Neuronal stem cell (in vitro differentiated cells): ENCODE results near the gene NT5E.

ENCODE experiments used
- DNase-seq: peaks from one replicate; pipeline ENCODE4 v3.0.0-alpha.2; 2013; ENCODE audit warnings: low spot score
- H2AFZ ChIP-seq: one replicate; pipeline ENCODE4 v1.6.1; 2013; ENCODE audit warnings: mild to moderate bottlenecking, low read length, inconsistent platforms
- H2AK5ac ChIP-seq: 2 replicates; pipeline ENCODE4 v1.6.1; 2013; ENCODE audit warnings: low read depth, mild to moderate bottlenecking, inconsistent platforms, low read length, moderate library complexity, mixed read lengths
- H2BK120ac ChIP-seq: 2 replicates; pipeline ENCODE4 v1.6.1; 2013; ENCODE audit warnings: low read depth, mild to moderate bottlenecking, inconsistent platforms, low read length, moderate library complexity, mixed read lengths
- H2BK12ac ChIP-seq: one replicate; pipeline ENCODE4 v1.6.1; 2013; ENCODE audit warnings: low read length, inconsistent platforms
- H2BK15ac ChIP-seq: 2 replicates; pipeline ENCODE4 v1.6.1; 2013; ENCODE audit warnings: mild to moderate bottlenecking, low read length, inconsistent platforms, mixed read lengths
- H2BK5ac ChIP-seq: one replicate; pipeline ENCODE4 v1.6.1; 2013; ENCODE audit warnings: inconsistent platforms, mild to moderate bottlenecking, low read length, moderate library complexity
- H3K14ac ChIP-seq: one replicate; pipeline ENCODE4 v1.6.1; 2013; ENCODE audit warnings: low read length, inconsistent platforms
- H3K18ac ChIP-seq: 2 replicates; pipeline ENCODE4 v1.6.1; 2013; ENCODE audit warnings: low read length, inconsistent platforms
- H3K23ac ChIP-seq: 2 replicates; pipeline ENCODE4 v1.6.1; 2013; ENCODE audit warnings: low read depth, mild to moderate bottlenecking, mixed read lengths, low read length, inconsistent platforms; ENCODE audit not compliant: poor library complexity
- H3K27ac ChIP-seq: replicated peaks from 3 replicates; pipeline ENCODE4 v1.5.1; 2013; ENCODE audit warnings: low read length, inconsistent platforms
- H3K27me3 ChIP-seq, 3 experiments: 2 replicates each; pipeline ENCODE4 v1.6.1; 2013; ENCODE audit warnings: low read length in 3 of 3, mild to moderate bottlenecking in 2 of 3, inconsistent platforms in 1 of 3, low read depth in 1 of 3, mixed read lengths in 1 of 3, moderate library complexity in 1 of 3; ENCODE audit not compliant: control insufficient read depth in 3 of 3, insufficient read depth in 3 of 3
- H3K36me3 ChIP-seq, 2 donors: replicated peaks in 1 of 2; 2 replicates each; pipeline ENCODE4 v1.6.1; 2013; ENCODE audit warnings: low read length in 2 of 2; ENCODE audit not compliant: control insufficient read depth in 2 of 2, insufficient read depth in 2 of 2
- H3K4ac ChIP-seq: 2 replicates; pipeline ENCODE4 v1.6.1; 2013; ENCODE audit warnings: inconsistent platforms, mild to moderate bottlenecking, low read length, moderate library complexity
- H3K4me1 ChIP-seq, 2 donors: 1 replicate in 1 of 2; 2 replicates in 1 of 2; pipeline ENCODE4 v1.6.1; 2013; ENCODE audit warnings: low read length in 2 of 2, low read depth in 1 of 2; ENCODE audit not compliant: control insufficient read depth in 2 of 2, insufficient read depth in 1 of 2
- H3K4me2 ChIP-seq: one replicate; pipeline ENCODE4 v1.6.1; 2013; ENCODE audit warnings: mild to moderate bottlenecking, low read length, inconsistent platforms; ENCODE audit not compliant: insufficient read depth, poor library complexity, severe bottlenecking
- H3K4me3 ChIP-seq, 2 donors: 2 replicates each; pipeline ENCODE4 v1.5.1; 2013; ENCODE audit warnings: low read length in 2 of 2, mild to moderate bottlenecking in 2 of 2, inconsistent platforms in 1 of 2, moderate library complexity in 1 of 2
- H3K79me1 ChIP-seq: one replicate; pipeline ENCODE4 v1.6.1; 2013; ENCODE audit warnings: low read depth, mild to moderate bottlenecking, inconsistent platforms, low read length, moderate library complexity
- H3K9ac ChIP-seq: one replicate; pipeline ENCODE4 v1.6.1; 2013; ENCODE audit warnings: mild to moderate bottlenecking, low read depth, low read length, inconsistent platforms; ENCODE audit not compliant: poor library complexity
- H3K9me3 ChIP-seq, 2 donors: replicated peaks in 1 of 2; 2 replicates each; pipeline versions ENCODE3 to v1.6.1; 2013; ENCODE audit warnings: low read length in 2 of 2, mild to moderate bottlenecking in 2 of 2, inconsistent platforms in 1 of 2, low read depth in 1 of 2, mixed read lengths in 1 of 2, moderate library complexity in 1 of 2; ENCODE audit not compliant: control insufficient read depth in 2 of 2, insufficient read depth in 1 of 2
- H4K8ac ChIP-seq: one replicate; pipeline ENCODE4 v1.6.1; 2013; ENCODE audit warnings: low read depth, mild to moderate bottlenecking, inconsistent platforms, low read length, moderate library complexity
- H4K91ac ChIP-seq: one replicate; pipeline ENCODE4 v1.6.1; 2013; ENCODE audit warnings: low read length, low read depth, mild to moderate bottlenecking, inconsistent platforms; ENCODE audit not compliant: poor library complexity
- WGBS, 2 donors: extraction: QIAGEN DNeasy Blood & Tissue Kit; methylation state at CpG; one replicate each; pipeline ENCODE4 v1.1.7; 2013; ENCODE audit warnings: missing lambda C conversion rate in 2 of 2, mixed read lengths in 1 of 2; ENCODE audit not compliant: insufficient read length in 2 of 2, insufficient replicate concordance in 1 of 2; ENCODE audit errors: extremely low coverage in 2 of 2; 5-methylcytosine and 5-hydroxymethylcytosine counted together

Gene NT5E

GRCh38 chr6:85484948-85485347, 35.1 kb downstream of the NT5E start:
- H4K91ac ChIP-seq = no peak overlapping the region
- no peak overlapping the region for H3K18ac ChIP-seq
- no peak overlapping the region for H2BK12ac ChIP-seq
- no peaks in the 10 kb centered on the region for H3K9me3 ChIP-seq
- no peak overlapping the region for H3K9ac ChIP-seq
- H2AK5ac ChIP-seq = no peak overlapping the region
- no CpG with 5 or more reads among the region's 5 CpGs for WGBS, 2 donors
- H3K27ac ChIP-seq = no peak overlapping the region
- no peak overlapping the region for H2BK5ac ChIP-seq
- no peak overlapping the region for H3K4ac ChIP-seq
- no peak overlapping the region for H2BK120ac ChIP-seq
- H2BK15ac ChIP-seq = no peak overlapping the region
- H3K4me3 ChIP-seq = no peak overlapping the region
- DNase-seq = no peak
- H3K36me3 ChIP-seq = no peaks in the 10 kb centered on the region
- H2AFZ ChIP-seq = no peak overlapping the region
- H4K8ac ChIP-seq = no peak overlapping the region
- no peaks in the 10 kb centered on the region for H3K27me3 ChIP-seq
- H3K23ac ChIP-seq = no peak overlapping the region
- no peak overlapping the region for H3K4me2 ChIP-seq
- H3K4me1 ChIP-seq = no peaks in the 10 kb centered on the region
- no peaks in the 10 kb centered on the region for H3K79me1 ChIP-seq
- H3K14ac ChIP-seq = no peak overlapping the region

GRCh38 chr6:85490516-85491248, 40.8 kb downstream of the NT5E start:
- Histone ChIP-seq H2BK120ac (no peak overlapping the region), H3K4ac (no peak overlapping the region), H2AFZ (no peak overlapping the region), H3K27me3 (no peaks in the 10 kb centered on the region), H3K79me1 (no peaks in the 10 kb centered on the region), H2AK5ac (no peak overlapping the region), H3K36me3 (no peaks in the 10 kb centered on the region), H4K8ac (no peak overlapping the region), H3K23ac (no peak overlapping the region), H3K27ac (no peak overlapping the region), H3K4me3 (no peak overlapping the region), H2BK12ac (no peak overlapping the region), H4K91ac (no peak overlapping the region), H3K9me3 (no peaks in the 10 kb centered on the region), H2BK5ac (no peak overlapping the region), H3K9ac (no peak overlapping the region), H2BK15ac (no peak overlapping the region), H3K4me2 (no peak overlapping the region), H3K4me1 (no peaks in the 10 kb centered on the region), H3K14ac (no peak overlapping the region), H3K18ac (peak overlapping the region; percentile 15)
- no CpG with 5 or more reads among the region's 6 CpGs for WGBS, 2 donors
- DNase-seq = no peak

GRCh38 chr6:85493389-85493788, 43.5 kb downstream of the NT5E start:
- Histone ChIP-seq H4K91ac (no peak overlapping the region), H2BK15ac (no peak overlapping the region), H3K4me2 (no peak overlapping the region), H3K23ac (no peak overlapping the region), H4K8ac (no peak overlapping the region), H3K27ac (no peak overlapping the region), H3K36me3 (no peaks in the 10 kb centered on the region), H3K4me1 (no peaks in the 10 kb centered on the region), H2BK12ac (no peak overlapping the region), H3K4me3 (no peak overlapping the region), H3K18ac (no peak overlapping the region), H2BK120ac (no peak overlapping the region), H3K14ac (no peak overlapping the region), H3K27me3 (no peaks in the 10 kb centered on the region), H3K79me1 (no peaks in the 10 kb centered on the region), H2BK5ac (no peak overlapping the region), H2AK5ac (no peak overlapping the region), H3K9ac (no peak overlapping the region), H3K4ac (no peak overlapping the region), H2AFZ (no peak overlapping the region), H3K9me3 (peaks cover 6 to 8% of the 10 kb centered on the region in 2 donors)
- no peak for DNase-seq
- WGBS, 2 donors = no CpG with 5 or more reads among the region's 1 CpG

- Histone ChIP-seq H3K4me3 (no peak overlapping the region), H2AK5ac (no peak overlapping the region), H2BK15ac (no peak overlapping the region), H3K18ac (no peak overlapping the region), H3K4me1 (no peaks in the 10 kb centered on the region), H3K23ac (no peak overlapping the region), H2BK12ac (no peak overlapping the region), H3K27ac (no peak overlapping the region), H2AFZ (no peak overlapping the region), H2BK120ac (no peak overlapping the region), H2BK5ac (no peak overlapping the region), H3K9me3 (peaks cover 6 to 8% of the 10 kb centered on the region in 2 donors), H4K91ac (no peak overlapping the region), H3K14ac (no peak overlapping the region), H3K79me1 (no peaks in the 10 kb centered on the region), H4K8ac (no peak overlapping the region), H3K4me2 (no peak overlapping the region), H3K9ac (no peak overlapping the region), H3K27me3 (no peaks in the 10 kb centered on the region), H3K36me3 (no peaks in the 10 kb centered on the region), H3K4ac (no peak overlapping the region)
- WGBS, 2 donors = no CpG with 5 or more reads among the region's 5 CpGs
- DNase-seq = no peak
Measured at GRCh38 chr6:85494547-85495536, 45.0 kb downstream of the NT5E start.
